H9 (cell line): ENCODE measurements around the gene RABGAP1. TPM values are rescaled to one million over a fixed set of nuclear protein-coding genes. Genes with fewer than 3 reads are reported as not detected.

Source experiments
- DNase-seq: peaks from one replicate; pipeline ENCODE4 v3.0.0-alpha.2; 2017
- H2AFZ ChIP-seq: one replicate; pipeline ENCODE4 v1.6.1; 2013; ENCODE audit warnings: mild to moderate bottlenecking, low read length, control low read depth, moderate library complexity
- H2AK5ac ChIP-seq: 2 replicates; pipeline ENCODE4 v1.6.1; 2013; ENCODE audit warnings: low read length, control low read depth, mixed read lengths; ENCODE audit not compliant: insufficient read length
- H2BK120ac ChIP-seq: one replicate; pipeline ENCODE4 v1.6.1; 2013; ENCODE audit warnings: low read depth, mild to moderate bottlenecking, low read length, control low read depth, inconsistent platforms; ENCODE audit not compliant: poor library complexity, severe bottlenecking
- H2BK12ac ChIP-seq: 2 replicates; pipeline ENCODE4 v1.6.1; 2013; ENCODE audit warnings: low read length, control low read depth, mixed read lengths, low read depth; ENCODE audit not compliant: insufficient read length
- H2BK15ac ChIP-seq: 2 replicates; pipeline ENCODE4 v1.6.1; 2013; ENCODE audit warnings: low read depth, low read length, control low read depth
- H2BK20ac ChIP-seq: one replicate; pipeline ENCODE4 v1.6.1; 2013; ENCODE audit warnings: low read depth, mild to moderate bottlenecking, low read length, control low read depth, inconsistent platforms; ENCODE audit not compliant: poor library complexity, severe bottlenecking
- H2BK5ac ChIP-seq: 2 replicates; pipeline ENCODE4 v1.6.1; 2013; ENCODE audit warnings: low read length, control low read depth, mixed read lengths; ENCODE audit not compliant: insufficient read length
- H3K14ac ChIP-seq: 2 replicates; pipeline ENCODE4 v1.6.1; 2013; ENCODE audit warnings: low read length, control low read depth; ENCODE audit not compliant: insufficient read depth
- H3K18ac ChIP-seq: 2 replicates; pipeline ENCODE4 v1.6.1; 2013; ENCODE audit warnings: low read depth, mild to moderate bottlenecking, mixed read lengths, low read length, control low read depth; ENCODE audit not compliant: insufficient read length
- H3K23ac ChIP-seq: 2 replicates; pipeline ENCODE4 v1.6.1; 2013; ENCODE audit warnings: low read length, control low read depth, mixed read lengths, low read depth; ENCODE audit not compliant: insufficient read length
- H3K23me2 ChIP-seq: 2 replicates; pipeline ENCODE4 v1.6.1; 2013; ENCODE audit warnings: low read depth, mild to moderate bottlenecking, mixed read lengths, low read length, control low read depth; ENCODE audit not compliant: insufficient read length, poor library complexity, severe bottlenecking
- H3K27ac ChIP-seq: 2 replicates; pipeline ENCODE4 v1.5.1; 2013; ENCODE audit warnings: low read length, control low read depth, mixed read lengths, low read depth; ENCODE audit not compliant: insufficient read length
- H3K27me3 ChIP-seq: 2 replicates; pipeline ENCODE4 v1.6.1; 2013; ENCODE audit warnings: low read length, control low read depth, inconsistent platforms; ENCODE audit not compliant: insufficient read depth
- H3K4ac ChIP-seq: 2 replicates; pipeline ENCODE4 v1.6.1; 2013; ENCODE audit warnings: low read depth, mild to moderate bottlenecking, control low read depth, inconsistent platforms, low read length, moderate library complexity
- H3K4me1 ChIP-seq: 2 replicates; pipeline ENCODE4 v1.6.1; 2013; ENCODE audit warnings: low read length, control low read depth, inconsistent platforms; ENCODE audit not compliant: insufficient read depth
- H3K4me2 ChIP-seq: 2 replicates; pipeline ENCODE4 v1.6.1; 2013; ENCODE audit warnings: low read length, control low read depth, mixed read lengths; ENCODE audit not compliant: insufficient read length, insufficient read depth
- H3K56ac ChIP-seq: 2 replicates; pipeline ENCODE4 v1.6.1; 2013; ENCODE audit warnings: low read depth, mild to moderate bottlenecking, mixed read lengths, low read length, control low read depth; ENCODE audit not compliant: insufficient read length
- H3K79me1 ChIP-seq: 2 replicates; pipeline ENCODE4 v1.6.1; 2013; ENCODE audit warnings: low read depth, mild to moderate bottlenecking, moderate library complexity, low read length, control low read depth, inconsistent platforms; ENCODE audit not compliant: insufficient read depth, poor library complexity, severe bottlenecking
- H3K79me2 ChIP-seq: 2 replicates; pipeline ENCODE4 v1.6.1; 2013; ENCODE audit warnings: low read length, control low read depth, inconsistent platforms; ENCODE audit not compliant: insufficient read depth
- H3K9ac ChIP-seq: 2 replicates; pipeline ENCODE4 v1.6.1; 2013; ENCODE audit warnings: low read length, control low read depth, mixed read lengths; ENCODE audit not compliant: insufficient read length; ENCODE audit errors: extremely low read depth
- H3K9me3 ChIP-seq: one replicate; pipeline ENCODE4 v1.6.1; 2013; ENCODE audit warnings: low read depth, low read length, inconsistent platforms; ENCODE audit not compliant: control insufficient read depth
- H3T11ph ChIP-seq: one replicate; pipeline ENCODE4 v1.6.1; 2013; ENCODE audit warnings: mild to moderate bottlenecking, low read length, control low read depth, inconsistent platforms
- H4K20me1 ChIP-seq: one replicate; pipeline ENCODE4 v1.6.1; 2013; ENCODE audit not compliant: control insufficient read depth, insufficient read length, insufficient read depth
- H4K5ac ChIP-seq: 2 replicates; pipeline ENCODE4 v1.6.1; 2013; ENCODE audit warnings: low read depth, mild to moderate bottlenecking, mixed read lengths, low read length, control low read depth; ENCODE audit not compliant: insufficient read length
- H4K8ac ChIP-seq: replicated peaks from 2 replicates; pipeline ENCODE4 v1.6.1; 2013; ENCODE audit warnings: low read length, control low read depth, mixed read lengths, low read depth; ENCODE audit not compliant: insufficient read length
- H4K91ac ChIP-seq: 2 replicates; pipeline ENCODE4 v1.6.1; 2013; ENCODE audit warnings: low read depth, mild to moderate bottlenecking, moderate library complexity, mixed read lengths, low read length, control low read depth; ENCODE audit not compliant: insufficient read length
- H3K27ac Mint-ChIP-seq, 3 experiments: 2 replicates in 2 of 3; 3 replicates in 1 of 3; pipeline ENCODE4 v1.8.0; 2020 to 2021; ENCODE audit warnings: mixed read lengths in 3 of 3, mild to moderate bottlenecking in 1 of 3, moderate library complexity in 1 of 3
- H3K27me3 Mint-ChIP-seq: 2 replicates; pipeline ENCODE4 v1.8.0; 2021; ENCODE audit warnings: low read depth, mild to moderate bottlenecking, moderate library complexity, mixed read lengths
- H3K36me3 Mint-ChIP-seq, 3 experiments: 2 replicates in 2 of 3; 3 replicates in 1 of 3; pipeline ENCODE4 v1.8.0; 2020 to 2021; ENCODE audit warnings: low read depth in 3 of 3, mixed read lengths in 3 of 3; ENCODE audit not compliant: insufficient read depth in 1 of 3
- H3K4me1 Mint-ChIP-seq, 2 experiments: 2 replicates each; pipeline ENCODE4 v1.8.0; 2020; ENCODE audit warnings: mixed read lengths in 2 of 2
- H3K4me3 Mint-ChIP-seq, 2 experiments: 2 replicates in 1 of 2; 3 replicates in 1 of 2; pipeline ENCODE4 v1.8.0; 2020 to 2021; ENCODE audit warnings: mild to moderate bottlenecking in 2 of 2, mixed read lengths in 2 of 2, moderate library complexity in 1 of 2
- H3K9me3 Mint-ChIP-seq, 2 experiments: 2 replicates in 1 of 2; 3 replicates in 1 of 2; pipeline ENCODE4 v1.8.0; 2020; ENCODE audit warnings: mild to moderate bottlenecking in 2 of 2, mixed read lengths in 2 of 2, moderate library complexity in 1 of 2
- CTCF ChIP-seq: fragments of 200-600 bp; sonication (generic); conservative IDR thresholded peaks from 3 replicates; pipeline ENCODE4 v1.8.0; 2021; ENCODE audit warnings: antibody characterized with exemption, mild to moderate bottlenecking
- WGBS: extraction: QIAGEN DNeasy Blood & Tissue Kit; methylation state at CpG from one replicate; pipeline ENCODE4 v1.1.7; 2013; ENCODE audit warnings: missing lambda C conversion rate, low lambda C conversion rate, mixed read lengths; ENCODE audit not compliant: insufficient read length; ENCODE audit errors: extremely low coverage; 5-methylcytosine and 5-hydroxymethylcytosine counted together
- total RNA-seq: library from RNA; stranded (reverse); gene quantifications from 2 replicates; pipeline ENCODE4 v1.2.1, GENCODE V29; 2021

Gene RABGAP1
- total RNA-seq, 1 experiment from 2014 or later: 31.6 TPM

GRCh38 chr9:122988141-122988540, 47.3 kb downstream of the RABGAP1 start:
- Histone ChIP-seq H3K9me3 (no peaks in the 10 kb centered on the region), H3K79me2 (no peaks in the 10 kb centered on the region), H3K4ac (no peak overlapping the region), H3K18ac (no peak overlapping the region), H3K14ac (no peak overlapping the region), H2AK5ac (no peak overlapping the region), H4K91ac (no peak overlapping the region), H2BK5ac (no peak overlapping the region), H2AFZ (no peak overlapping the region), H2BK15ac (no peak overlapping the region), H3K4me2 (no peak overlapping the region), H3K4me1 (no peaks in the 10 kb centered on the region), H3K9ac (no peak overlapping the region), H3T11ph (no peak overlapping the region), H3K27me3 (no peaks in the 10 kb centered on the region), H3K23ac (no peak overlapping the region), H4K20me1 (no peaks in the 10 kb centered on the region), H4K5ac (no peak overlapping the region), H3K56ac (no peak overlapping the region), H2BK20ac (no peak overlapping the region), H4K8ac (no peak overlapping the region), H2BK120ac (no peak overlapping the region), H3K79me1 (no peaks in the 10 kb centered on the region), H3K27ac (no peak overlapping the region), H2BK12ac (no peak overlapping the region), H3K23me2 (no peaks in the 10 kb centered on the region)
- Mint-ChIP-seq H3K36me3 (peaks cover 8 to 42% (median 33%) of the 10 kb centered on the region in 3 experiments; a peak in 6 of 7 replicates), H3K4me3 (no peak overlapping the region), H3K27ac (no peak overlapping the region), H3K27me3 (no peaks in the 10 kb centered on the region), H3K4me1 (no peaks in the 10 kb centered on the region), H3K9me3 (no peaks in the 10 kb centered on the region)
- DNase-seq: no peak
- WGBS: no CpG with 5 or more reads among the region's 2 CpGs
- TF ChIP-seq CTCF: no peak
